ENCODE data around the gene WDFY3.
"Not testable (repeated sequence)": the region's sequence is repeated elsewhere in the genome, so short reads cannot be mapped to it uniquely, and the experiment has no call there.

Gene WDFY3

GRCh38 chr4:84849051-84849640 lies 117.3 kb downstream of the WDFY3 start:
- DNase-seq: no peak

- DNase-seq: no peak
Measured at GRCh38 chr4:84848432-84848831, 118.1 kb downstream of the WDFY3 start.

- DNase-seq: no peak
Measured at GRCh38 chr4:84847978-84848377, 118.5 kb downstream of the WDFY3 start.

GRCh38 chr4:84846985-84847384 lies 119.5 kb downstream of the WDFY3 start:
- no peak for DNase-seq

- no peak for DNase-seq
Measured at GRCh38 chr4:84841435-84841834, 125.1 kb downstream of the WDFY3 start.

- DNase-seq: no peak
Measured at GRCh38 chr4:84837751-84838150, 128.7 kb downstream of the WDFY3 start.

GRCh38 chr4:84829633-84830032 lies 136.9 kb downstream of the WDFY3 start:
- DNase-seq: not testable (repeated sequence)

GRCh38 chr4:84826681-84827080 lies 139.8 kb downstream of the WDFY3 start:
- no peak for DNase-seq

- DNase-seq: no peak
Measured at GRCh38 chr4:84825701-84826341, 140.7 kb downstream of the WDFY3 start.

- no peak for DNase-seq
Measured at GRCh38 chr4:84821064-84821463, 145.4 kb downstream of the WDFY3 start.

GRCh38 chr4:84814094-84814750 lies 152.3 kb downstream of the WDFY3 start:
- no peak for DNase-seq

- no peak for DNase-seq
Measured at GRCh38 chr4:84809946-84810345, 156.5 kb downstream of the WDFY3 start.

- no peak for DNase-seq
Measured at GRCh38 chr4:84808332-84808731, 158.2 kb downstream of the WDFY3 start.

- DNase-seq: not testable (repeated sequence)
Measured at GRCh38 chr4:84806541-84806940, 159.9 kb downstream of the WDFY3 start.

- no peak for DNase-seq
Measured at GRCh38 chr4:84804136-84804535, 162.4 kb downstream of the WDFY3 start.

- no peak for DNase-seq
Measured at GRCh38 chr4:84803720-84804119, 162.8 kb downstream of the WDFY3 start.

- no peak for DNase-seq
Measured at GRCh38 chr4:84803116-84803515, 163.4 kb downstream of the WDFY3 start.

- DNase-seq: no peak
Measured at GRCh38 chr4:84800256-84800655, 166.2 kb downstream of the WDFY3 start.

GRCh38 chr4:84799318-84799717 lies 167.2 kb downstream of the WDFY3 start:
- DNase-seq: no peak

- no peak for DNase-seq
Measured at GRCh38 chr4:84796394-84796793, 170.1 kb downstream of the WDFY3 start.

- no peak for DNase-seq
Measured at GRCh38 chr4:84792366-84793301, 173.9 kb downstream of the WDFY3 start.

- DNase-seq: no peak
Measured at GRCh38 chr4:84790769-84791565, 175.5 kb downstream of the WDFY3 start.

Measured in T-helper 9 cell (primary cell).